GM12892 (cell line): ENCODE data around the gene LMAN2.

Experiments used
- DNase-seq: peaks from one replicate; pipeline ENCODE4 v3.0.0; 2011; ENCODE audit not compliant: insufficient read length
- FAIRE-seq: peaks from 2 replicates; lab custom pipeline; 2011; peaks lifted over from hg19 to GRCh38; lab: Jason Lieb, UNC
- POLR2A ChIP-seq: IDR thresholded peaks from 2 replicates; pipeline ENCODE4 v1.6.1; 2011; ENCODE audit warnings: low read depth, low read length, control low read depth
- POLR2AphosphoS5 ChIP-seq: IDR thresholded peaks from 2 replicates; pipeline ENCODE4 v1.6.1; 2011; ENCODE audit warnings: low read depth, low read length, control low read depth
- TAF1 ChIP-seq: IDR thresholded peaks from 2 replicates; pipeline ENCODE4 v1.6.1; 2011; ENCODE audit warnings: low read depth, mild to moderate bottlenecking, control low read depth, low read length, borderline replicate concordance

The LMAN2 gene

DNA sequence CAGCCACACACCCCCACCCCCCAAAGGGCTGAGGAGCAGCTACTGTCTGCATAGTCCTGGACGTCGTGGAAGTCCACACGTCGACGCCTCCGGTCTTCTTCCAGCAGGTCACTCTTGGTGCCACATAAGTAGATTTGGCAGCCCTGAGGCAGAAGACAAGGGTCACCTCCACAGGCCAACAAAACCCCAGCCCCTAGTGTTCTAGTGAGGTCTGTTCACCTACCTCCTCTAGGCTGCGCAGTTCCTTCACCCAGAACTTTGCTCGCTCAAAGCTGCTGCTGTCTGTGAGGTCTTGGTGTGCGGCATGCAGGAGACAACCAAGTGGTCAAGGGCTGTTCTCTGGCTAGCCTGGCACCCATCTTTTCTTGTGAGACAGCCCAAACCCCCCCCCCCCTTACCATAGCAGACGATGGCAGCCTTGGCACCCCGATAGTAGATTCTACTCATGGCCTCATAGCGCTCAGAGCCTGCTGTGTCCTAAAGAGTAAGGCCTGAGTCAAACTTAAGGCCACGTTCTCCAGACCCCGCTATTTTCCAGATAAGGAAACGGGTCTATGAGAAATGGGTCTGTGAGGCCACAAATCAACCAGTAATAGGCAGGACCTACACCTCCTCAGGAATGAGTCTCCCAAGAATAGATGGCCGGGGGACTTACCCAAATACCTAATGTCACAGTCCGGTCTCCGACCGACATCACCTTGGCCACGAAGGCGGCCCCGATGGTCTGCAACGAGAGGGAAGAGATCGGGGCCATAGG, 48.9 kb downstream of the LMAN2 start:
- FAIRE-seq (no peak), DNase-seq (no peak)
- TF ChIP-seq POLR2AphosphoS5: no peak; the same call in 1 of the 2 replicates
- no peak for TF ChIP-seq TAF1
- TF ChIP-seq POLR2A: no peak; the same call in 1 of the 2 replicates

DNA sequence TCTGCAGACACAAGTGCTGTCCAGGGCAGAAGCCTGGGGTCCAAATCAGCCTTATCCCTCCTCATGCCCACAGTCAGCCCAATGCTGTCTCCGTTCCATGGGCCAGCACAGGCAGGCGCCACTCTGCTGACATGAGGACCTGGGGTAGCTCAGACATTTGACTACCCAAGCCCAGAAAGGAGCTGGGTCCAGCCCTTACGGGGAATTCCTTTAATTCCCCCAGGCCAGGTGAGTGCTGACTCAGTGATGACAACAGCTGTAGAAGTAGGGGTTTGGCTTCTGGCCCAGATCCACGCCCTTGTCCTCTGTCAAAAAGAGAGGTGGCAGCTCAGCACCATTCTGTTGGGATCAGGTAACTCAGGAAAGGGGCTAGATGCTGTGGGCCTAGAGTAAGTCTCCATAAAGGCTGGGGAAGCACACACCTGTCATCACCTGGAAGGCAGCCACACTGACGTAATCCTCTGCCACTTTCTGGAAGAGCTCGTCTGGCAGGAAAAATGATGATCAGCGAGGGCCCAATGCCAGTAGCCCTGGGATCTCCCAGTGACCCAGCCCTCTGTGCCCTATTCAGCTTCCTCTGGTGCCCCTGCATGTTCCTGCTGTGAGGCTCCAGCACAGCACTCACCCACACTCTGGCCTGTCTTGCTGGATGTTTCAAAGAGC, 49.8 kb downstream of the LMAN2 start:
- no peak for TF ChIP-seq POLR2AphosphoS5
- no peak for TF ChIP-seq TAF1
- no peak for TF ChIP-seq POLR2A
- DNase-seq (no peak), FAIRE-seq (no peak)

DNA sequence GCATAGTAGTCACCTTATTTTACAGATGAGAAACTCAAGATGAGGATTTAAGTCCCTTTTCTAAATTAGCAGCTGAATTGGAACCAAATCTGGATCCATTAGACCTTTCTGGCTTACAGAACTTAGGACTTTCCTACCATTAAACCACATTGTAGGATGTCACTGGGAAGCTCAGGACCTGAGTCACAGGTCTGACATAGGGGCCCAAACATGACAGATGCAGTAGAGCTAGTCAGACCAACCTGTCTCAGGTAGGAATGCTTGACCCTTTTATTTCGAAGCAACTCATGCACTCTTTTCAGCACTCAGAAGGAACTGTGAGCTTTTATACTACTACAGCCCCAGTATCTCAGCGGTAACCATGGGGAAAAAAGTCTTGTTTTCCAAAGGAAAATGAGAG, 50.5 kb downstream of the LMAN2 start:
- TF ChIP-seq POLR2AphosphoS5 (no peak), TAF1 (no peak), POLR2A (no peak)
- DNase-seq (no peak), FAIRE-seq (no peak)

DNA sequence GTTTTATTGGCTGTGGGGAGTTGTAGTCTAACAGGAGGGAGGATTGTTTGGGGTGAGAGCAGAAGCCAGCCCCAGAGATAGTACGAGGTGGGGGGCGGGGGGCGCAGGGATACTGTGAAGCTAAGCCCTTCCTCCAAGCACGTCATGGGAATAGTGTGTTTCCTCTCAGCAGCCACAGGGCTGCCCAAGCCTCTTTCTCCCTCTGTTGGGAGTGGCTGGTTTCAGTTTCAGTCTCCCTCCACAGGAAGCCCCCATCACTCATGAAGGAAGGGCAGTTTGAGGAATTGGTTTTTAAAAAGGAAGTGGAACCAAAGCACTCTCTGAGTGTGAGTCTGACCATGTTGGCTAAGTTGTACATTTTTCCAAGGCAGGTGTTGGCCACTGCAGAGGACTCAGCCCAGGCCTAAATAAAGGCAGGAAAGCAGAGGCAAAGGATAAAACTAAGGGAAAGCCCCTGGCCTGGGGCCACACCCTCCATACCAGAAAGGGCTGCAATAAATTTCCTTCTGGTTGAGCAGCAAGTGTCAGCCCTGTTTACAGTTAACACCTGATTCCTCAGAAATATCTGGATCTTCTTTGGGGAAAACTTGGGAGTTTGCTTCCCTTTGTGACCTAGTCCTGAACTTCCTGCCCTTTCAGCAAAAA, 51.1 kb downstream of the LMAN2 start:
- TF ChIP-seq POLR2AphosphoS5 (no peak), TAF1 (no peak), POLR2A (no peak; the same call in 1 of the 2 replicates)
- FAIRE-seq (peak; percentile 90), DNase-seq (peak; percentile 48)

DNA sequence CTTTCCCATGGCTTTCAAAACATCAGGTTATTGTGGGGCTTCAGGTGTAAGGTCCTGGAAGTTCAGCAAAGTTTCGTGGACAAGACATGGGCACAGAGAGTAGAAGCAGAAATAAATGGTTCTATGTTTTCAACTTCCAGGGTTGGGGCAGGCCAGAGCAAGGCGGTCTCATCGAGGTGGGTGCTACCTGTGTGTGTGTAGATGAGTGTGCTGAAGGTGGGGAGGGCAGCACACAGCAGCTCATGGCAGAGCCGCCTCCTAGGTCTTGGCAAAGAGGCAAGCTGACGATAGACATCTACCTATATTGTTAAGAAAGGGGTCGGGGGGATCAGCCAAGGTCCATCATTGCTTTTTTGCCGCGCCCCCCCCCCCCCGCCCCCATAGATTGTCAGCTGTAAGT, 51.8 kb downstream of the LMAN2 start:
- FAIRE-seq (no peak), DNase-seq (no peak)
- TF ChIP-seq POLR2A (no peak), TAF1 (no peak), POLR2AphosphoS5 (no peak)

DNA sequence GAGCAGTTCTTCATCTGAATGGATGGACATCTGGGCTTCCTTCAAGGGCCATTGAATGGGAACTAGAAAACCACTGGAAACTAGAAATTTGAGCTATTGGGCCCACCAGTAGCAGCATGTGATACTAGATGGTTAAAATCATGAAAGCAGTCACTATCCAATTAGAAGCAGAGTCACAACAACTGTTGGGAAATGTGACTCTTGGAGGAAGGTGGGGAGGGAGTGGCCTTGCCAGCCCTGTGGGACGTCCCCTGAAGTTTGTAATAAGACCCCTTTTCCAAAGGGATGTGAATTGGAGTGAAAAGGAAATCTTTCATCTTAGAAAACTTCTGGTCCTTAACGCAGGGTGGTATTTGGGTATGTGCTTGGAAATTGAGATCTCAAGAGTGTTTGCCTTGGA, 53.5 kb downstream of the LMAN2 start:
- FAIRE-seq (no peak), DNase-seq (no peak)

DNA sequence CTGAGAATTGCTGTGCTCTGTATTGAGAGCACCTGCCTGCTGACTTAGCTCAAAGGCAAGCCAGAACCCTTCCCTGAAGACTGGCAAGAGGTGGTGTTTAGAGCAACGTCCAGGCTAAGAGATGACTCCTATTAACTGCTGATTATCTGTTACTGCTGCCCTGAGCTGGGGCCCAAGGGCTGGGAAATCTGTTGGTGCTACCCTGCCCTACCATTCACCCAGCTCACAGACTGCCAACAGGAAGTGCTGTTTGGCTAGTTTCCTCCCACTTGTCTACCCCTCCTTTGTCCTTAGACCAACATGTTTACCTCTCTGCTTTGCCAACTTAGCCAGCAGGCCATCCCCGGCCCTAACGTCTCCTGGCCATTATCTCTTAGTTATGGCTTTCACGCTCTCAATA, 54.9 kb downstream of the LMAN2 start:
- TF ChIP-seq POLR2AphosphoS5 (no peak), TAF1 (no peak), POLR2A (no peak)
- DNase-seq (no peak), FAIRE-seq (no peak)

More for the DNA sequence above, 53.5 kb downstream of the LMAN2 start:
- TF ChIP-seq TAF1 (no peak), POLR2AphosphoS5 (no peak), POLR2A (no peak)

DNA sequence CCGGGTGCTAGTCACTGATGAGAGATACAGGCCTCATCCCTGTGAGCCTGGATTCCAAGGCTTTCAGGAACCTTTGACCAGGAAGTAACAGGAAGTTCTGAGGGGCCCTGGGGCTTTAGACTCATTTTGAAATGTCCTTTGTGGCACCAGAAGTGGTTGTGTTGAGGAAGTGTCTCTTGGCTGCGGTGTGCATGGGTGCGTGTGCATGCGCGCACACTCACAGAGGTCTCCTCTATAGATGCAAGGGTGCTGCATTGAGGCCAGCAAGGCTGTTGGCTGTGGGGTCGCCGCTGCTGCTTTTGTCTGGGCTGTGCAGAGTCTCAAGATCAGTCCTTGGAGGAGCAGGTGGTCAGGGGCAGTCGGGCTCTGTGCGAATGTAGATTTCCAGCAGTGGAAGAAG, 55.5 kb downstream of the LMAN2 start:
- FAIRE-seq (no peak), DNase-seq (no peak)
- no peak for TF ChIP-seq POLR2AphosphoS5
- TF ChIP-seq TAF1: no peak
- no peak for TF ChIP-seq POLR2A

DNA sequence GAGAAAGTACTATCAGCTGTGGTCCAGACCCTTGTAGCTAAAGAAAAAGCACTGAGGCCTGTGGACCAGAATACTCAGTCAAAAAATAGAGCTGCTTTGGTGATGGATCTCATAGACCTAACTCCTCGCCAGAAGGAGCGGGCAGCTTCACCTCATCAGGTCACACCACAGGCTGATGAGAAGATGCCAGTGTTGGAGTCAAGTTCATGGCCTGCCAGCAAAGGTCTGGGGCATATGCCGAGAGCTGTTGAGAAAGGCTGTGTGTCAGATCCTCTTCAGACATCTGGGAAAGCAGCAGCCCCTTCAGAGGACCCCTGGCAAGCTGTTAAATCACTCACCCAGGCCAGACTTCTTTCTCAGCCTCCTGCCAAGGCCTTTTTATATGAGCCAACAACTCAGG, 56.8 kb downstream of the LMAN2 start:
- DNase-seq (no peak), FAIRE-seq (no peak)
- TF ChIP-seq TAF1: no peak
- no peak for TF ChIP-seq POLR2AphosphoS5

DNA sequence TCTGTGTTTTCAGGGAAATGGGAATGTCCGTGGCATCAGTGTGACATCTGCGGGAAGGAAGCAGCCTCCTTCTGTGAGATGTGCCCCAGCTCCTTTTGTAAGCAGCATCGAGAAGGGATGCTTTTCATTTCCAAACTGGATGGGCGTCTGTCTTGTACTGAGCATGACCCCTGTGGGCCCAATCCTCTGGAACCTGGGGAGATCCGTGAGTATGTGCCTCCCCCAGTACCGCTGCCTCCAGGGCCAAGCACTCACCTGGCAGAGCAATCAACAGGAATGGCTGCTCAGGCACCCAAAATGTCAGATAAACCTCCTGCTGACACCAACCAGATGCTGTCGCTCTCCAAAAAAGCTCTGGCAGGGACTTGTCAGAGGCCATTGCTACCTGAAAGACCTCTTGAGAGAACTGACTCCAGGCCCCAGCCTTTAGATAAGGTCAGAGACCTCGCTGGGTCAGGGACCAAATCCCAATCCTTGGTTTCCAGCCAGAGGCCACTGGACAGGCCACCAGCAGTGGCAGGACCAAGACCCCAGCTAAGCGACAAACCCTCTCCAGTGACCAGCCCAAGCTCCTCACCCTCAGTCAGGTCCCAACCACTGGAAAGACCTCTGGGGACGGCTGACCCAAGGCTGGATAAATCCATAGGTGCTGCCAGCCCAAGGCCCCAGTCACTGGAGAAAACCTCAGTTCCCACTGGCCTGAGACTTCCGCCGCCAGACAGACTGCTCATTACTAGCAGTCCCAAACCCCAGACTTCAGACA, 57.5 kb downstream of the LMAN2 start:
- no peak for FAIRE-seq
- no peak for DNase-seq
- TF ChIP-seq POLR2A (no peak), TAF1 (no peak), POLR2AphosphoS5 (no peak)

DNA sequence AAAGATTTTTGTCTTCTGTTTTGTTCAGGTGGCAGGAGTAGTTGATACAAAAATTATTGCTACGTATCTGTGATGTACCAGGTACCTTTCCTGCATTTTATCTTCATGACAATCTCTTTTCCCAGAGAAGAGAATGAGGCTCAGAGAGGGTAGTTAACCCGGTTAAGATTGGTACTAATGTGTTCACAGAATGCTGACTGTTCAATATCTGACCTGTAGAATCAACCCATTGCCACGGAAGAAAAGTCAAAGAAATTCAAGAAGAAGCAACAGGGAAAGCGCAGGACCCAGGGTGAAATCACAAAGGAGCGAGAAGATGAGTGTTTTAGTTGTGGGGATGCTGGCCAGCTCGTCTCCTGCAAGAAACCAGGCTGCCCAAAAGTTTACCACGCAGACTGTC, 59.7 kb downstream of the LMAN2 start:
- FAIRE-seq (no peak), DNase-seq (no peak)
- TF ChIP-seq POLR2A: no peak
- no peak for TF ChIP-seq POLR2AphosphoS5
- no peak for TF ChIP-seq TAF1
